ENCODE data around the gene WIPF3. TPM values are rescaled to one million over a fixed set of nuclear protein-coding genes. Genes with fewer than 3 reads are reported as not detected.
A peak's percentile ranks its signal among the peaks of the same experiment; 100 is the strongest.

The WIPF3 gene
- total RNA-seq, 1 donor: not detected

DNA sequence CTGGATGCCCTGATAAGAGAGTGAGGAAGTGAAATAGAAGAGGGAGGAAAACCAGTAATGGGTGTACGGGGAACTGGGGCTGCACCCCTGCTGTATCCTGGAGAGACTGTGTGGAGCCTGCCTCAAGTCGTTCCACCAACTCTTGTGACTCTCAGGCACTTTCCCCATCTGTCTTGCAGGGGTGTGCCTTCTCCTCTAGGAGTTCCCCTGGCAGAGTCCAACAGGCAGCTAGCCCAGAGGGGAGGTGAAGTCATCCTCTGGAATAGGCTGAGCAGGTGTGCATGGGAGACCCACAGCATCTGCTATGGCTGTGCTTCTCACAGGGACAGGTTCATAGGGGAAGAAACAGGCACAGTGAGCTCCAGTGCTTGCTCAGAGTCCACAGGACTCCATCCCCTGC is 46.8 kb downstream of the WIPF3 start:
- no peak overlapping the region for H3K4me3 ChIP-seq (ENCODE audit: low read depth, low read length)
- DNase-seq (ENCODE audit: low read depth): no peak
- TF ChIP-seq, protein P1, sequence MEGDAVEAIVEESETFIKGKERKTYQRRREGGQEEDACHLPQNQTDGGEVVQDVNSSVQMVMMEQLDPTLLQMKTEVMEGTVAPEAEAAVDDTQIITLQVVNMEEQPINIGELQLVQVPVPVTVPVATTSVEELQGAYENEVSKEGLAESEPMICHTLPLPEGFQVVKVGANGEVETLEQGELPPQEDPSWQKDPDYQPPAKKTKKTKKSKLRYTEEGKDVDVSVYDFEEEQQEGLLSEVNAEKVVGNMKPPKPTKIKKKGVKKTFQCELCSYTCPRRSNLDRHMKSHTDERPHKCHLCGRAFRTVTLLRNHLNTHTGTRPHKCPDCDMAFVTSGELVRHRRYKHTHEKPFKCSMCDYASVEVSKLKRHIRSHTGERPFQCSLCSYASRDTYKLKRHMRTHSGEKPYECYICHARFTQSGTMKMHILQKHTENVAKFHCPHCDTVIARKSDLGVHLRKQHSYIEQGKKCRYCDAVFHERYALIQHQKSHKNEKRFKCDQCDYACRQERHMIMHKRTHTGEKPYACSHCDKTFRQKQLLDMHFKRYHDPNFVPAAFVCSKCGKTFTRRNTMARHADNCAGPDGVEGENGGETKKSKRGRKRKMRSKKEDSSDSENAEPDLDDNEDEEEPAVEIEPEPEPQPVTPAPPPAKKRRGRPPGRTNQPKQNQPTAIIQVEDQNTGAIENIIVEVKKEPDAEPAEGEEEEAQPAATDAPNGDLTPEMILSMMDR (IDR thresholded peaks at IDR 0.05; ENCODE audit: insufficient read depth, low read length): no peak

DNA sequence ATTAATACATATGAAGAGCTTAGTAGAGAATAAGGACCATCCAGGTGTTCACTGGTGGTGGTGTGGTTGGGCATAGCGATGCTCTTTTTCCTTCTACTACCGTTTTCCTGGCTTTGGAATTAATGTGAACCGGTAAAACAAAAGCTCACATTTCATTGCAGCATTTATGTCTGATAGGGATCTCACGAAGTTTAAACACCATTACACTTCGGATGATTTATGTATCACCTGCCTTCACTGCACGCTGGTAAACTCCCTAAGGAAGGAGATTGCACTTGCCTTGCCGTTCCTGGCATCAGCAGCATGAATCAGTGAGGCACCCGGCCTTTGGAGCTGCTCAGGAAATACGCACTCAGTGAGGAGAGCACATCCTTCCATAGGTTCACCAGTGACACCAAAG is 47.5 kb downstream of the WIPF3 start:
- TF ChIP-seq, protein P1 (IDR thresholded peaks at IDR 0.05; ENCODE audit: insufficient read depth, low read length): no peak
- DNase-seq (ENCODE audit: low read depth): no peak
- no peak overlapping the region for H3K4me3 ChIP-seq (ENCODE audit: low read depth, low read length)

DNA sequence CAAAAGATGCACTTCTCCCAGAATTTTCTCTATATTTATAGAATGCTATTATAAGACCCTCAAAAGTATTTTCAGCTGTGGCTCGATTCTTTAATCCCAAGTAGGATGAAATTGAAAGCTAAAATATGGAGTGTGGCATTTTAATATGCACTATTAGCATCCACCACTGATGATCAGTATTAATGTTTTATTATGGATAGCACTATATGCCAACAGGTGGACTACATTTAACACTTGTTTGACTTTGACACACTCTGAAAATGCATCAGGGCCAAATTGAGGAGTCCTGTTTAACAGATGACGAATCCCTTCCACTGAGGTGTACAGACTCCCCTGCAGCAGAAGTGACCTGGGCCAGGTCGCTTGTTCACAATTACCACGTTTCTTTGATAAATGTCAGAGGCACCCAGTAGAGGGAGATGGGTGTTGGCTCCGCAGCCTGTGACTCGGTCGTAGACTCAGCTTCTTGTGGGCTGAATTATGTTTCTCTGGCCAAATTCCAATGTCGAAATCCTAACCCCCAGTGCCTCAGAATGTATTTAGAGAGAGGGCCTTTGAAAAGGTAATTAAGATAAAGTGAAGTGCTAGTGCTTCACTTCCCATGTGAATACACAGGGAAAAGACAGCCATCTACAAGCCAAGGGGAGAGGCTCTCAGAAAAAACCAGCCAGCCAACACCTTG is 48.1 kb downstream of the WIPF3 start:
- peak; percentile 45 for DNase-seq (ENCODE audit: low read depth)
- TF ChIP-seq, protein P1 (IDR thresholded peaks at IDR 0.05; ENCODE audit: insufficient read depth, low read length): peak; percentile 16
- no peak overlapping the region for H3K4me3 ChIP-seq (ENCODE audit: low read depth, low read length)

DNA sequence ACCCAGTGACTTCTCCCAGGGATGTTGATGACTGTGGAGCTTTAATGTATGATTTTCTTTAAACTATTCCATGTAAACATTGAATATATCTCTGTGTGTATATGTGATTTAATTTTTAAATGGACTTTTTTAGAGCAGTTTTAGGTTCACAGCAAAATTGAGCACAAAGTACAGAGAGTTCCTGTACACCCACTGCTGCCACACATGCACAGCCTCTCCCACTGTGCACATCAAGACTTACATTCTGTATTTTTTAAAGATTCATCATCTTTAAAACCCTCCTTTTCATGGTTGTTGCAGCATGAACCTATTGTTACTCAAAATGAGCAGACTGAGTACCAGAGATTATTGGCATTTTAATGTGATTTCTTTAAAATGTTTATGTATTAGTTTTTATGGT is 51.3 kb downstream of the WIPF3 start:
- TF ChIP-seq, protein P1 (IDR thresholded peaks at IDR 0.05; ENCODE audit: insufficient read depth, low read length): no peak
- H3K4me3 ChIP-seq (ENCODE audit: low read depth, low read length): no peak overlapping the region
- DNase-seq (ENCODE audit: low read depth): no peak

DNA sequence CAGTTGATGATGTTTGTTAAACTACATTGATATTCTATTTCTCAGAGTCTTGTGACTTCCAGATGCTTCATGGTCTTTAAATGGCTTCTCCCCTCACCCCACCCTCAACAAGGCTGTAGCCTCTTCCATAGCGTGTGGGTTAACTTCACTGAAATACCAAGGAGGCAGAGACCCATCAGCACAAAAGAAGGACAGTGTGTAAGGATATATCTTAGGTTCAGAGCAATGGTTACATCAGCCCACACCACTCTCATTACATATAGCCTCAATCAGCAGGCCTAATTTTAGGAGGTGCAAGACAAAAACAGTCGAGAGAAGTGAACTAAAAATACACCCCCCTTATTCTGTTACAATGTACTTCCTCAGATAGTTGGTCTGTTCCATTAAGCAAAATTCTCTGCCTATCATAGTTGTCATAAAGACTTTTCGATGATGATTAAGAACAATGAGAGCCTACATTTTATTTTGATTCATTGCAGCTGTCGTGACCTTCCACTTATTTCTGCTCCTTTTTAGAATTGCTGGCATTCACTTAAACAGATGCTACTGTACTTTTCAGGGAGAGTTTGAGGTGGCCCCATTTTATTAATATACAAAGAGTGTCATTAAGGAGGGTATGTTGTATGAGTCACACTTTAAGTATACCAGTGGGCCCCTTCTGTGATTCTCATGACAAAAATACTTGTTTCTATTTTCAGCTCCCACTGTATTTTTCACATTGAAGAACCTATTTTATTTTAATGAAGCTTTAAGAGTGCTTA is 52.1 kb downstream of the WIPF3 start:
- no peak for DNase-seq (ENCODE audit: low read depth)
- TF ChIP-seq, protein P1 (IDR thresholded peaks at IDR 0.05; ENCODE audit: insufficient read depth, low read length): no peak
- no peak overlapping the region for H3K4me3 ChIP-seq (ENCODE audit: low read depth, low read length)

DNA sequence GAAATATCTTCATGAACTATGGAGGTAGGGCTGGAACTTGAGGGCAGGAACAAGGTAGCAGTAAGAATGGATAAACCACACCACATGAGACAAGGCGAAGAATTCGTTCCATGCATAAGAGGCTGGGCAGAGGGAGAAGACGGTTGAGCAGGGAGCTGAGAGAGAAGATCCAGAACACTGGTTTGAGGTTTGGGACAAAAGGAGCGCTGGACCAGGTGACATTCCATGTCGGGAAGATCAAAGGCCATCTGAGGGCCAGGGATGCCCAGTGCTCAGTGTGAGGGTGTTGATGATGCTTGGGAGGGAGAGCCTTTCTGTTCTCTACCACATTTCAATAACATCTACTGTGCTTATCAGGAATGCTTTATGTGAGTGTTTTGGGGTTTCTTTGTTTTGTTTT is 52.8 kb downstream of the WIPF3 start:
- TF ChIP-seq, protein P1 (IDR thresholded peaks at IDR 0.05; ENCODE audit: insufficient read depth, low read length): no peak
- H3K4me3 ChIP-seq (ENCODE audit: low read depth, low read length): no peak overlapping the region
- no peak for DNase-seq (ENCODE audit: low read depth)

Data from fibroblast of the aortic adventitia (primary cell).